AG04449 (cell line): ENCODE results near the gene TMEM272.
A peak's percentile ranks its signal among the peaks of the same experiment; 100 is the strongest.

ENCODE experiments used
- CTCF ChIA-PET: fragments of 350-600 bp; formaldehyde crosslinking; extraction: SDS; loops from one replicate; lab custom pipeline; 2021; ENCODE audit warnings: antibody characterized with exemption; lab: Yijun Ruan, JAX
- POLR2A ChIA-PET: fragments of 400-600, 350-600 bp; formaldehyde crosslinking; extraction: SDS; loops from one replicate; lab custom pipeline; 2020; ENCODE audit warnings: antibody characterized with exemption, inconsistent platforms; lab: Yijun Ruan, JAX
- DNase-seq: peaks from one replicate; pipeline ENCODE4 v3.0.0-alpha.2; 2010; ENCODE audit warnings: low read depth, low spot score
- H3K4me3 ChIP-seq: 2 replicates; pipeline ENCODE4 v1.5.1; 2011; ENCODE audit warnings: low read depth, mild to moderate bottlenecking, control low read depth, low read length
- TF ChIP-seq, protein P1 (sequence below): IDR thresholded peaks from one replicate; pipeline ENCODE4 v1.5.1; 2011; ENCODE audit warnings: mild to moderate bottlenecking, moderate library complexity, low read length, control low read depth, inconsistent platforms; ENCODE audit not compliant: insufficient read depth; ENCODE audit errors: missing control alignments

TMEM272 gene, protein sequence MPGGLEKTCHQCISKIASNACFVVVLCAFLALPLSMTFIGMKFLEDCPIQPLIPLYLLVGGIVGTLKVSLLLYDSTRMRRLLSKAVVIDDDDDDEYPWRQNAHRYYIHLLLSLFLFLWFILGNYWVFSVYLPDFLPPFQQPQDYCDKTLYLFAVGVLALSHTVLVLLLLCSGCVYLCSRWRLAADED

DNA sequence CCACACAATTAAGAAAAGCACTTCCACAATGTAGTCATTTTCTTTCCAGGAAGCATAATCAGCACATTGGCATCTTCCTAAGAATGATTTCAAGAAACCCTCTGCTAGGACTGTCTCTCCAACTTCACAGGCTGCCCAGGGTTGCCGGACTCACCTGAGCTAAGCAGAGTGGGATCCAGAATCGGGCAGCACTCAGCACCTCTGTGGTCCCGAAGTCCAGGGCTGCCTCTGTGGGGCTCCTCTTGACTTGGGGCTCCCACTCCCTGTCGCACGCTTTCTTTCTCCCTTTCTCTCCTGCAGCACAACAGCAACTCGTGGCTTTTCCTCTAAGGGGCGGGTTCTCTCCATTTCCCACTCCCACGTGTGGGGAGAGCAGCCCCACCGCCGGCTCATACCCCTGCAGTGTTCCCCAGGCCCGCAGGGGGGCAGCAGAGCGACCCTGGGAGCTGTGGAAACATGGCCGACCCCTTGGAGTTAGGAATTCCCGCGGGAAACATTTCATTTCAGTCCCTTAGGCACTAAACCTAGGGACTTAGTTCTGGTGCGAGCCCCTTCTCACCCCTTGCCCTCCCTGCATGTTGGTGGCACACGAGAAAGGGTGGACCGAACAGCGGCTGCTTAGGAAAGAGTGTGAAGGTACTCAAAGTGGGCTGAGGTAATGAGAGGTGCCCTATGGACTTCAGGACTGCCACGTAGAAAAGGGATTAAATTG is at the start of gene TMEM272:
TMEM272 (minus strand) TSS at position 316 of the 712 bp plus-strand sequence. CDS start 6,647 bp downstream, outside the sequence.
- no peak within 1 kb of the TSS for H3K4me3 ChIP-seq
- DNase-seq, result no peak
- CTCF ChIA-PET, result interaction anchor here (0.6 to 2.0 kb wide), 7 partner anchors 9 to 280 kb away, joined by 3 to 8 read pairs (median 3); partner anchors contain the start of gene CCDC70
- TF ChIP-seq, protein P1, sequence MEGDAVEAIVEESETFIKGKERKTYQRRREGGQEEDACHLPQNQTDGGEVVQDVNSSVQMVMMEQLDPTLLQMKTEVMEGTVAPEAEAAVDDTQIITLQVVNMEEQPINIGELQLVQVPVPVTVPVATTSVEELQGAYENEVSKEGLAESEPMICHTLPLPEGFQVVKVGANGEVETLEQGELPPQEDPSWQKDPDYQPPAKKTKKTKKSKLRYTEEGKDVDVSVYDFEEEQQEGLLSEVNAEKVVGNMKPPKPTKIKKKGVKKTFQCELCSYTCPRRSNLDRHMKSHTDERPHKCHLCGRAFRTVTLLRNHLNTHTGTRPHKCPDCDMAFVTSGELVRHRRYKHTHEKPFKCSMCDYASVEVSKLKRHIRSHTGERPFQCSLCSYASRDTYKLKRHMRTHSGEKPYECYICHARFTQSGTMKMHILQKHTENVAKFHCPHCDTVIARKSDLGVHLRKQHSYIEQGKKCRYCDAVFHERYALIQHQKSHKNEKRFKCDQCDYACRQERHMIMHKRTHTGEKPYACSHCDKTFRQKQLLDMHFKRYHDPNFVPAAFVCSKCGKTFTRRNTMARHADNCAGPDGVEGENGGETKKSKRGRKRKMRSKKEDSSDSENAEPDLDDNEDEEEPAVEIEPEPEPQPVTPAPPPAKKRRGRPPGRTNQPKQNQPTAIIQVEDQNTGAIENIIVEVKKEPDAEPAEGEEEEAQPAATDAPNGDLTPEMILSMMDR, result peak; percentile 77
- POLR2A ChIA-PET, result no interaction called here

DNA sequence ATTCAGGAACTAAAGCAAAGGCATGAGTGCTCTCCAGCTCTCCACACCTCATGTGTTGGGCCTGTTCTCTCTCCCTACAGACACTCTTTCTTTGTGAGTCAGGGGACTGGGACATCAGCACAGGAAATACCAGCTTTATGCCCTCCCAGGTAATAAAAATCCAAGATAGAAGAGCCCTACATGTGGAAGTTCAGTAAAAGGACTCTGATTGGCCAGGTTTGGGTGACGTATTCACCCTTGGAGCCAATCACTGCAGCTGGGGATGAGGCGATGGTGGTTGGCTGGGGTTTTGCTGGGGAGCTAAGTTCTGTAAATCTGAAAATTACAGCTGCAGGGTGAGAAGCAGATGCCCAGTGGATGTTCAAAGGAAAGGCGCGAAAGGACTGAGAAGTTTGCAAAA is 49.3 kb upstream of the TMEM272 start:
- DNase-seq, result no peak
- TF ChIP-seq, protein P1, result no peak
- no peak overlapping the region for H3K4me3 ChIP-seq
- POLR2A ChIA-PET, result no interaction called here
- CTCF ChIA-PET, result interaction anchor here (1.0 to 6.6 kb wide), 4 partner anchors 11 to 556 kb away, joined by 3 to 83 read pairs (median 11); partner anchors contain the start of genes NEK5 and VPS36

DNA sequence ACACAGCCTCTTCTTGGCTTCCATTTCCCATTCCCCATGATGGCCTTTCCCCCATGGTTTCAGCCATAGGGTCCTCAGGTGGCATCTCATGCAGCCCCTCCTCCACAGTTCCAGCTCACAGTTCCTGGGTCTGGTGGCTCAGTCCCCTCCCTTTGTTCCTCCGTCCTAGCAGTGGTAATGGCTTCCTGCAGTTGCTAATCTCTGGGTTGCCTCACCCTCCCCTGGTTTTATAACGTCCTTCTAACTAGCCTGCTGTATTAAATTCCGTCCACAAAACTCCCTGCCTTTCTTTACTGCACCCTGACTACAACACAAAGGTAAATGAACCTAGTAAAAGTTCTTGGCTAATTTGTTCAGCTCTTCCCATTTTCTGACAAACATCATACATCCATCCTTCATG is 47.7 kb upstream of the TMEM272 start:
- no peak for DNase-seq
- TF ChIP-seq, protein P1, result no peak
- H3K4me3 ChIP-seq, result no peak overlapping the region
- POLR2A ChIA-PET, result no interaction called here
- CTCF ChIA-PET, result interaction anchor here (0.7 to 6.6 kb wide), 7 partner anchors 10 to 558 kb away, joined by 3 to 83 read pairs (median 4); partner anchors contain the start of gene NEK5

DNA sequence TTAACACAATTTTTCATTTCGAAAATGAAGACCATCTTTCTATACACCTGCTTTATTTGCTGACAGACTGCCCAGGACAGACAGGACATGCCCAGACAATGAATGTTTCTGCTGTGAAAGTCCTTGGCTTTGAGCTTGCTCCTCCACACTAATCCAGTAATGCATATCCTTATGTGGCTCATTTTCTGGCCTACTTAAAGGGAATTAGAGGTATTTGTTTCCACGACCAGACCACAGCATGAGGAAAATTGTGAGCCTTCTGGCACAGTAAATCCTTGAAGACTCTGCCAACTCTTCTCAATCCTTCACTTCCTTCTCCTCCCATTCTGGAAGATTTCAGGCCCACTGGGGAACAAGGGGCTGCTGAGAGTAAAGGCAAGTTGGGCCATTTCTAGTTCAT is 42.5 kb upstream of the TMEM272 start:
- TF ChIP-seq, protein P1, result no peak
- no peak overlapping the region for H3K4me3 ChIP-seq
- ChIA-PET CTCF (interaction anchor here (1.2 kb wide), 1 partner anchor 8 kb away, joined by 4 read pairs; no protein-coding TSS in a partner anchor), POLR2A (no interaction called here)
- no peak for DNase-seq

GRCh38 chr13:51885651-51886050 is 40.7 kb upstream of the TMEM272 start:
- CTCF ChIA-PET, result interaction anchor here (0.7 to 1.3 kb wide), 2 partner anchors 10 to 242 kb away, joined by 3 read pairs; no protein-coding TSS in a partner anchor
- DNase-seq, result no peak
- POLR2A ChIA-PET, result no interaction called here
- H3K4me3 ChIP-seq, result no peak overlapping the region
- TF ChIP-seq, protein P1, result no peak

GRCh38 chr13:51883226-51883600 is 38.2 kb upstream of the TMEM272 start:
- DNase-seq, result no peak
- TF ChIP-seq, protein P1, result no peak
- POLR2A ChIA-PET, result no interaction called here
- CTCF ChIA-PET, result no interaction called here
- H3K4me3 ChIP-seq, result no peak overlapping the region
